Muscle layer of colon (tissue), 2 donors: ENCODE data around the gene PTCD1.

ENCODE experiments used
- H3K27ac ChIP-seq: one replicate; pipeline ENCODE4 v1.7.0; 2013; ENCODE audit warnings: low read depth, mild to moderate bottlenecking, low read length, moderate library complexity
- H3K27me3 ChIP-seq, 2 donors: one replicate each; pipeline ENCODE4 v1.7.0; 2013; ENCODE audit warnings: low read length in 2 of 2, mild to moderate bottlenecking in 2 of 2; ENCODE audit not compliant: insufficient read depth in 2 of 2, control insufficient read depth in 1 of 2
- H3K36me3 ChIP-seq: one replicate; pipeline ENCODE4 v1.7.0; 2013; ENCODE audit warnings: mild to moderate bottlenecking, low read length; ENCODE audit not compliant: insufficient read depth
- H3K4me1 ChIP-seq: one replicate; pipeline ENCODE4 v1.7.0; 2013; ENCODE audit warnings: mild to moderate bottlenecking, low read length; ENCODE audit not compliant: insufficient read depth
- H3K4me3 ChIP-seq, 2 donors: one replicate each; pipeline ENCODE4 v1.7.0; 2013; ENCODE audit warnings: low read length in 2 of 2, low read depth in 1 of 2, mild to moderate bottlenecking in 1 of 2, moderate library complexity in 1 of 2
- H3K9ac ChIP-seq: one replicate; pipeline ENCODE4 v1.7.0; 2013; ENCODE audit warnings: low read length
- H3K9me3 ChIP-seq: one replicate; pipeline ENCODE4 v1.7.0; 2013; ENCODE audit warnings: mild to moderate bottlenecking, low read length
- donor health status: abdominal sarcoma.
- donor health status: Adenocarcinoma of cecum.

The PTCD1 gene

DNA sequence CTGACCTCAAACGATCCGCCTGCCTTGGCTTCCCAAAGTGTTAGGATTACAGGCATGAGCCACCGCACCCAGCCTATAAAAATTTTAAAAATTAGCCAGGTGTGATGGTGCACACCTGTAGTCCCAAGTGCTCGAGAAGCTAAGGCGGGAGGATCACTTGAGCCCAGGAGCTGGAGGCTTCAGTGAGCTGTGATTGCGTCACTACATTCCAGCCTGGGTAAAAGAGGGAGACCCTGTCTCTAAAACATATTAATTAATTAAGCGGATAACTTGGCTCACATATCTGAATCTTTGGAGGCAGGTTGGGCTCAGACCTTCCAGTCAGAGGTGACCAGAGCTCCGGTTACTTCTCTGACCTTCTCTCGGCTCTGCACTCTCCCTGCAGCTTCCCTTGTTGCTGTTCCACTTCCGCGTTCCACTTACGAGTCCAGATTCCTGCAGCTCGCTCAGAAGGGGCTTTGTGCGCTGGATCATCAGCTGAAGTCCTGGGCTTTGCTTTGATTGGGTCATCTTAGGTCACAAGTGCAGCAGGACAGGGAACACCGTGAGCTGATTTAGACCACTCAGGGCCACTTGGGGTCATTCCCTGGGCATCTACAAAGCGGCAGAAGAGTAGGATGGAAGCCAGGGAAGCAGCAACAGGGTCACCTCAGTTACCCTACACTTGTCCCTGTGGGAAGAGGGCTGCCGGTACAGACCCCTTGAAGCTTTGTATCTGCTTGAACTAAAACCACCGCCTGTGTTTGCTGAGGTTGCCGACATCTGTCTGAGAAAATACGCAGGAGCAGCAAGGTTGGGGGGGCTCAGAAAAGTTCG is 66.1 kb downstream of the PTCD1 start:
- H3K9me3 ChIP-seq = no peaks in the 10 kb centered on the region
- H3K4me3 ChIP-seq = no peak overlapping the region
- H3K36me3 ChIP-seq = no peaks in the 10 kb centered on the region
- H3K27ac ChIP-seq = peak overlapping the region; percentile 32
- peaks cover 4% of the 10 kb centered on the region for H3K4me1 ChIP-seq
- H3K9ac ChIP-seq = no peak overlapping the region
- no peaks in the 10 kb centered on the region for H3K27me3 ChIP-seq

DNA sequence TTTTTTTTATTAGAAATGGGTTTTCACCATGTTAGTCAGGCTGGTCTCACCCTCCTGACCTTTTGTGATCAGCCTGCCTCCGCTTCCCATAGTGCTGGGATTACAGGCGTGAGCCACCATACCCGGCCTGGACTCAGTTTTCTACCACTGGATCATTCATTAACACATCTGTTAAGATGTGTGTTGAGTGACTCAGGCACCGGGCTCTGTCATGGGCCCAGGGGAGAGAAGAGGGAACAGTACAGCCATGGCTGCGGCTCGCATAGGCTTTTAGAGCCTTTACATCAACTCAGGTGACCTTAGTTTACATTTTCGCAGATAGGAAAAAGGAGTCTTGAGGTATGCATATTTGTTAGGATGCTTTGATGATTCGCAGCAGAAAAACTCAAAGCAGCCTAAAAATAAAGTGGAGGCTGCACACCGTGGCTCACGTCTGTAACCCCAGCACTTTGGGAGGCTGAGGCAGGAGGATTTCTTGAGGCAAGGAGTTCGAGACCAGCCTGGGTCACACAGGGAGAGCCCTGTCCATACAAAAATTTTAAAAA is 67.2 kb downstream of the PTCD1 start:
- Histone ChIP-seq H3K27me3 (no peaks in the 10 kb centered on the region), H3K9me3 (no peaks in the 10 kb centered on the region), H3K36me3 (peaks cover 4% of the 10 kb centered on the region), H3K4me3 (no peak overlapping the region), H3K4me1 (peaks cover 4% of the 10 kb centered on the region), H3K27ac (no peak overlapping the region), H3K9ac (no peak overlapping the region)

DNA sequence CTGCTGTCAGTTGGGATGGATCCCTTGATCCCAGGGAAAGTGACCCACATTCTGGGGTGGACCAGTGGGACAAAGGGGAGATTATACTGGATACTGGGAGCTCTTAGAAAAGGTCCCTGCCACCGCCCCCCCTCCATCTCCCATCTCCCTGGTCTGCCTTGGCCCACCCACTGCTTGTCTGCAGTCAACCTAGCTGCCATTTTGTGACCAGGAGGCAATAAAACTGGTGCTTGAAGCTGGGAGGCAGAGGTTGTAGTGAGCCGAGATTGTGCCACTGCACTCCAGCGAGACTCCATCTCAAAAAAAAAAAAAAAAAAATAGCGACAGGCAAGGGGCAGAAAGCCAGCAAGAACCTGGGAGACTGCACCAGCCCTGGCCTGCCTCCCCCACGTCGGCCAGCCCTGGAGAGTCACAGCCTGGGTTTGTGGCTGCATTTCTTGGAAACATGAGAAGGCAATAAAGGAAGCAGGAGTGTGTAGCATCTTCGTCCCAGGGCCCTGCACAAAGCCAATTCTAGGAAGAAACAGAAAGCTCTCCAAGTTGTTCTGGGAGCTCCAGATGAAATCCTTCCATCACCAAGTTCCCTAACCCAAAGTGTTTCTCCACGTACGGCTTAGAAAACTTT is 68.7 kb downstream of the PTCD1 start:
- Histone ChIP-seq H3K4me3 (no peak overlapping the region), H3K36me3 (peaks cover 15% of the 10 kb centered on the region), H3K27ac (no peak overlapping the region), H3K9ac (no peak overlapping the region), H3K27me3 (no peaks in the 10 kb centered on the region), H3K9me3 (no peaks in the 10 kb centered on the region), H3K4me1 (no peaks in the 10 kb centered on the region)

DNA sequence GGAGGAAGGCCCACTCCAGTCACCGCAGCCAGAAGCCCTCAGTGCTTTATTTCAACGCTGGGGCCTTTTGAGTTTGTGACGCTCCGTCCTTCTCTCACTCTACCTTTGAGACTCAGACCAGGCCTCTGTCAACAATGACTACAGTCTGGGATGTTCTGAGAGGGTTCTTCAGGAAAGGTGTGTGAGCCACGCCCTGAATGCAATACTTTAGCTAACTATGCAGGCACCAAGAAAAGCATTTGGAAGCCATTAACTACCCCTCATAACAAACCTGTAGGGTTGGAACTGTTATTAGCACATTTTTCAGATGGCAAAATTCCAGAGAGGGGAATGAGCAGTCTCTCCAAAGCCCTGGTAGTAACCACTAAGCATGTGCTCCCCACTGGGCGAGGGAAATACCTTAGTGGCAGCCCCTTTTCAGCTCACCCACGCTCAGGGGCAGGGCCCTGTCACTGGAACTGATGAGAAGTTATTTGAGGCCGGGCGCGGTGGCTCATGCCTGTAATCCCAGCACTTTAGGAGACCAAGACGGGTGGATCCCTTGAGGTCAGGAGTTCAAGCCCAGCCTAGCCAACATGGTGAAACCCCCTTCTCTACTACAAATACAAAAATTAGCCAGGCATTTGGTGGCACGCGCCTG is 69.7 kb downstream of the PTCD1 start:
- no peak overlapping the region for H3K4me3 ChIP-seq
- H3K27me3 ChIP-seq = no peaks in the 10 kb centered on the region
- H3K9ac ChIP-seq = no peak overlapping the region
- H3K9me3 ChIP-seq = no peaks in the 10 kb centered on the region
- H3K36me3 ChIP-seq = peaks cover 22% of the 10 kb centered on the region
- no peaks in the 10 kb centered on the region for H3K4me1 ChIP-seq
- no peak overlapping the region for H3K27ac ChIP-seq
